Measurements from ENCODE around the gene CCNL2.

DNA sequence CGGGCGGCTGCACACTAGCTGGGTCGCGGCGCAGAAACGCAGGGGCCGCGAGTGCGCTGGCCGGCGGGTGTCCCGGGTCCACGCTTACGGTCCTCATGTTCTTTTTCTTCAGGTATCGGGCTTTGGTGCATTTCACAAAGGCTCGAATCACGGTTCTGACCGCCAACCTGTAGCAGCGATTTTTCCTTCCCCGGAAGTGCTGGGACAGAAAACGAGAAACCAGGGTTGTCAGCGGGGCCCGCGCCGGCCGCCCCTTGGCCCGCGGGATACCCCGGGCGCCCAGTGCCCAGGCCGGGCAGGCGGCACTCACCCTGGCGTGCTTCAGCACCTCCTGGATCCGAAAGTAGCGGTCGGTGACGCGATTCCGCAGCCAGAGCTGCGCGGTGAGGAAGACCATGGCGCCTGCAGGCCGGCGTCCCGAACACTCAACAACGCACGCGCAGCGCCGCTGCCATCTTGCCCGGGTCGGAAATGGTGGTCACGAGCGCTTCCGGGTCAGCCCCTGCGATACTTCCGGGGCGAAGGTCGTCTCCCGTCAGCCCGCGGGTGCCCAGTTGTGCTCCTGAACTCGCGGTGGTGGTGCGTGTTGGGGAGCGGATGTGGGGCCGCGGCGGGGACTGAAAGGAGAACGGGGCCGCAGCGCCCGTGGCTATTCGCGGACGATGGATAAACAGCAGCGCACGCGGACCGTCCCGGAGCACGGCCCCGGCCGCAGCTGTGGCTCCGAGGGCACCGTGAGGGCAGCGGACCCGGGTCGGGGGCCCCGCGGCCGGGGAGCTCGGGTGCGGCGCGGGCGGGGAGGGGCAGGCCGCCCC lies 7.9 kb upstream of the CCNL2 start, which contains the start of gene MRPL20:
- TF ChIP-seq, protein P1, sequence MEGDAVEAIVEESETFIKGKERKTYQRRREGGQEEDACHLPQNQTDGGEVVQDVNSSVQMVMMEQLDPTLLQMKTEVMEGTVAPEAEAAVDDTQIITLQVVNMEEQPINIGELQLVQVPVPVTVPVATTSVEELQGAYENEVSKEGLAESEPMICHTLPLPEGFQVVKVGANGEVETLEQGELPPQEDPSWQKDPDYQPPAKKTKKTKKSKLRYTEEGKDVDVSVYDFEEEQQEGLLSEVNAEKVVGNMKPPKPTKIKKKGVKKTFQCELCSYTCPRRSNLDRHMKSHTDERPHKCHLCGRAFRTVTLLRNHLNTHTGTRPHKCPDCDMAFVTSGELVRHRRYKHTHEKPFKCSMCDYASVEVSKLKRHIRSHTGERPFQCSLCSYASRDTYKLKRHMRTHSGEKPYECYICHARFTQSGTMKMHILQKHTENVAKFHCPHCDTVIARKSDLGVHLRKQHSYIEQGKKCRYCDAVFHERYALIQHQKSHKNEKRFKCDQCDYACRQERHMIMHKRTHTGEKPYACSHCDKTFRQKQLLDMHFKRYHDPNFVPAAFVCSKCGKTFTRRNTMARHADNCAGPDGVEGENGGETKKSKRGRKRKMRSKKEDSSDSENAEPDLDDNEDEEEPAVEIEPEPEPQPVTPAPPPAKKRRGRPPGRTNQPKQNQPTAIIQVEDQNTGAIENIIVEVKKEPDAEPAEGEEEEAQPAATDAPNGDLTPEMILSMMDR (IDR thresholded peaks at IDR 0.05) = peak in 1 of 5 experiments; percentile 28
- peak; percentile 40 to 75 for TF ChIP-seq POLR2A (IDR thresholded peaks at IDR 0.05)
